ENCODE results near the gene UNC93B1.
"Not testable (repeated sequence)": the region's sequence is repeated elsewhere in the genome, so short reads cannot be mapped to it uniquely, and the experiment has no call there.

UNC93B1 gene

GRCh38 chr11:68009391-68010089 is 5.6 kb upstream of the UNC93B1 start:
- no peak for DNase-seq (ENCODE audit: low spot score)

- DNase-seq (ENCODE audit: low spot score): no peak
These were observed 4.8 kb upstream of the UNC93B1 start for GRCh38 chr11:68008381-68009337.

GRCh38 chr11:68007498-68008380 is 3.8 kb upstream of the UNC93B1 start:
- no peak for DNase-seq (ENCODE audit: low spot score)

- no peak for DNase-seq (ENCODE audit: low spot score)
These were observed 2.8 kb upstream of the UNC93B1 start for GRCh38 chr11:68006606-68007166.

DNA sequence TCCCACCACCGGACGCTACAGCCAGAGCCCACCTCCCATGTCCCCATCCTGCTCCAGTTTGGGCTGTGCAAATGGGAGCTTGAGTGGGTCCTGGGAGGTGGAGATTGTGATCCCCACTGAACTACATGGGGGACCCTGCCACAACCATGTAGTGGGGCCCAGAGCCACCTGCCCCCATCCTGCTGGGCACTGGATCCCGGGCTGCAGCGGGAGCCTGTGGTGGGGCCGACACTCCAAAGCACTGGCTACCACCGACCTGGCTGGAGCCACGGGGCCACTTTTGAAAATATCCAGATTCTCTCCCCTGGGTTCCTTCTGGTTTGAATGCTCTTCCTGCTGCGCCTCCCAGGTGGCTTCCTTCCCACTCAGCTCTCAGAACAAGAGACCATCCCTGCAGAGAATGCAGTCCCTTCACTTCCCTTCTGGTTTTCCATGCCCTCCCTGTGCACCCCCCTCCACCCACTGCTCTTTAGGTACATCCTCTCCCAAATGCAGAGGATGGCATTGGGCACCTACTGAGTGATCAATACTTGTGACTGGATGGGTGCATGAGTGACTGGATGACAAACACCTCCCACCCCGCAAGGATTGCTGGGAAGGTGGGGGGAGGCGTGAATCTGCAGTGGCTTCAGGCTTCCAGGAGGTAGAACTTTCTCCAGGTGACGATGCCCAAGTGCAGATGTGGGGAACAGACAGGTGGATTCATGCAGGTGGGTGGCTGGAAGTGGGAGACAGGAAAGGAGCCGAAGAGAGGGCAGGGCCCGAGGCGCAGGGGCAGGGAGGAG is 846 bp upstream of the UNC93B1 start:
- no peak for DNase-seq (ENCODE audit: low spot score)

- DNase-seq (ENCODE audit: low spot score): no peak
These were observed 705 bp downstream of the UNC93B1 start for GRCh38 chr11:68002938-68003845.

DNA sequence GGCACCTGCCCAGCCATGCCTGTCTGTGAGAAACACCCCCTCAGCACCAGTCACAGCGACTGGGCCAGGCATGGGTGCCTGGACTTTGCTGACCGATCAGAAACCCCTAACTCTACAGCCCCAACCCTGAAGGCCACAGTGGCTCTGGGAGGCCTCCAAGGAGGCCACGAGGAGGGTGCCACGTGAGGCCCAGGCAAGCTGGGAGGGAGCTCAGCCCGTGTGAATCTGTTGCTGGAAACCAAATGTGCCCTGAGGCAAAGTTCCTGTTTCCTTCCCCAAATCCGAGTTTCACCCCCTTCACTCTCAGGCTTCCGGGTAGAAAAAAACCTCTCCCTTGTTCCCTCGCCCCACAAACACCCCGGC is 1.3 kb downstream of the UNC93B1 start:
- no peak for DNase-seq (ENCODE audit: low spot score)

GRCh38 chr11:67999704-68000103 is 4.2 kb downstream of the UNC93B1 start:
- DNase-seq (ENCODE audit: low spot score): no peak

DNA sequence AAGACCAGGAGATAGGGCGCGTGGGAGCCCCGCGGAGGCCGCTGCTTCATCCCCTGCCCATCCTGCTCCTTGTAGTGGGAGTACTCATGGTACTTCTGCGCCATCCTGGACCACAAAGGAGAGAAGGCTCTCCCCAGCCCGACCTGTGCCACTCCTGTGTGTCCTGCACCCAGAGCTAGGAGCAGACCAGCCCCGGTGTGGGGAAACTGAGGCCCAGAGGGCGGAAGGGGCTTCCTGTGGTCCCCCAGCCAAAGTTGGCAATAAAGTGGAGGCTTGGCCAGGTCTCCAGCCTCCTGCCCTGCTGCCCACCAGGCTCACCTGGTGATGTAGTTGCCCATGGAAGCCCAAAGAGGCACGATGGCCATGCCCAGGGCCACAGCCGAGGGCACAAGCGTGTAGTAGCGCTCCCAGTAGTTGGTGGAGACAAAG is 4.7 kb downstream of the UNC93B1 start:
- no peak for DNase-seq (ENCODE audit: low spot score)

GRCh38 chr11:67998150-67999045 is 5.5 kb downstream of the UNC93B1 start:
- DNase-seq (ENCODE audit: low spot score): no peak

- no peak for DNase-seq (ENCODE audit: low spot score)
These were observed 6.4 kb downstream of the UNC93B1 start for GRCh38 chr11:67997475-67997921.

DNA sequence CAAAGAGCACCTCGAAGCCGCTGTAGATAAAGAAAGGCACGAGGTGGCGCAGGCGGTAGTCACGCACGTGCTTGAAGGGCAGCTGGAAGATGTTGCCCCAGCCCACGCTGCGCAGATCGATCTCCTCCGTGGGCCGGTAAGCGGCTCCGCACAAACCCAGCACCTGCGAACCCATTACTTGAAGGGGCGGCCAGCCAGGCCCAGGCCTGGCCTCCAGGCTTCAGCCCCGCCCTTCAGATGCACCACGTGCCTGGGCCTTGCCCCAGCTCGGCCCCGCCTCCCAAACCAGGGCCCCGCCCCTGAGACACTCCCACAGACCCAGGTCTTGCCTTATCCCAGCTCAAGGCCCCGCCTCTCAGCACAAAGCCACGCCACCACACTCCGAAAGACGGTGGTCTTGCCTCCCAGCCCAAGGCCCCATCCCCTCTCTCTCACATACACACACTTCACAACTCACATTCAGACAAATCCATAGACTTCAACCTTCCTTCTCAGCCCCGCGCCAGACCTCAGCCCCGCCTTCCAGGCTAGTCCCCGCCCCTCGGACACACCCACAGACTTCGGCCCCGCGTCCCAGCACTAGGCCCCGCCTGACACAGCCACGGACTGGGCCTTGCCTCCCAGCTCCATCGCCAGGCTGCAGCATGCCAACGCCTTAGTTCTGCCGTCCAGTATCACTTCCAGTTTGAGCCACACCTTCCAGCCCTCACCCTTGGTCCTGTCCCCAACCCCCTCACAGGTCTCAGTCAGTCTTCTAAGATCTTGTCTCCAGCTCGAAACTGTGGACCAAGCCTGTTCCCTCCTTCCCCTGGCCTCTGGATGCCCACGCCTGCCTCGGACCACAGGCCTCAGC is 7.0 kb downstream of the UNC93B1 start:
- no peak for DNase-seq (ENCODE audit: low spot score)

GRCh38 chr11:67996051-67996450 is 7.8 kb downstream of the UNC93B1 start:
- DNase-seq (ENCODE audit: low spot score): no peak

DNA sequence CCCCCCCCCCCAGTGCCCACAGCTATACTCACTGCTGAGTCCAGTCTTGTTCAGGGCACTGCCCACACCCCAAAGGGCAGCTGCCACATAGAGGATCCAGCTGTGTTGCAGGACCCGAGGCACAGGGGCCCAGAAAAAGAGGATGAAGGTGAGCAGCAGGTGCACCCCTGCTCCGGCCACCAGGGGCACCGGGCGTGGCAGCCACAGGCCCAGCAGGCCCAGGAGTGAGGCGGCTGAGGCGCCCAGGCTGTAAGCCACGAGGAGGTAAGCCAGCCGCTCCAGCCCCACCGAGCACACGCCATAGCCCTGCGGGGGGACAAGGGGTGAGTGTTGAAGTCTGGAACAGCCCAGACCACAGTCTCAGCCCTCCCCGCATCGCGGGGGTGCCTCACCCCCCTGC is 8.3 kb downstream of the UNC93B1 start:
- DNase-seq (ENCODE audit: low spot score): not testable (repeated sequence)

DNA sequence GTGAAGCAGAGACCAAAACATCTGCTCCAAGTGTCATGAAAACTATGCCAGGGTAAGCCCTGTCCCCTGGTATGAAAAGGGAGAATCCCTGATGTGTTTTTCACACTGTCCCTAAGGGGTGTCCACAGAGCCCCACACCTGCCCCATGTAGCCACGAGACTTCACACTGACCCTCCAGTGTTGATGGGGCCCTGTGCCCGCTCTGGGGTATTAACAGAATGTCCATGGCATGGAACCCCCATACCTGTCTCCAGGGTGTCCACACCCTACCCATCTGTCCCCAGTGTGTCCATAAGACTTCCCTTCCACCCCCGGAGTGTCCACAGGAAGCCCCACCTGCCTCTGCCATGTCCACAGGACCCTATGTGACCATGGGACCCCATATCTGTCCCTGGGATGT is 8.8 kb downstream of the UNC93B1 start:
- not testable (repeated sequence) for DNase-seq (ENCODE audit: low spot score)

DNA sequence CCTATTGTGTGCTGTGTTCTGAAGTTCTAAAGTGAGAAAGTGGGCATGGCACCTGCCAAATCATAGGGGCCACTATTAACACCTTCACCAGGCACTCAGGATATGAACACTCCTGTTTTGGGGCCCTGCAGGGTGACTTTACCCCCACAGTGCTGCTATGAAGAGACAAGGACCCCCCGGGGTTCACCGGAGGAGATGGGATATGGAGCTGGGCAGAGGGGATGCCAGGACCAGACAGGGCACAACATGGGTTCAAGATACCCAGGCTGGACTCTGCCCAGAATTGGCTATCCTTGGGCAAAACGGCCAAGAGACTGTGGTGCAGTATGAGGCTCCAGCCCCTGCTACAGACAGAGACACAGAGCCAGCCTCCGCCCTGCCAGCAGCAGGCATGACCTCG is 9.5 kb downstream of the UNC93B1 start:
- not testable (repeated sequence) for DNase-seq (ENCODE audit: low spot score)

DNA sequence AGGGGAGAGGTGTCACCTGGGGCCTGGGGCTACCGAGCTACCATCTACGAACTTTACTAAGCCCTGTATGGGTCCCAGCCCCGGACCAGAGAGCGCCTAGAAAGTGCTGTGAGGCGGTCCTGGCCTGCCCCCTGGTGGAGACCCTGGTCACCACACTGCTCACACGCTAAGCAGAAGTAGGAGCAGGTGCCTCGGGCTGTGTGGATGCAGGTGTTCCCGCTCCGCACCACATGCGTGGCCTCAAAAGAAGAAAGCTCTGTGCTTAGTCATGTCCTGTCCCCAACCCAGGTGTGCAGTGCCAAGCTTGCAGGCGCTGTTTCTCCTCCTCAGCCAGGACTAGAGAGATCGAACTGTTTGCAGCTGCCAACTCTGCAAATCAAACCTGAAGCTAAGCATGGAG is 10.1 kb downstream of the UNC93B1 start:
- DNase-seq (ENCODE audit: low spot score): not testable (repeated sequence)

Data from hepatic stellate cell (primary cell).